CD14-positive monocyte (primary cell): ENCODE data around the gene CTAG1A. TPM values are rescaled to one million over a fixed set of nuclear protein-coding genes. Genes with fewer than 3 reads are reported as not detected.
"Not testable (repeated sequence)": the region's sequence is repeated elsewhere in the genome, so short reads cannot be mapped to it uniquely, and the experiment has no call there.

Source experiments
- DNase-seq, 3 donors: peaks; one replicate each; pipeline ENCODE4 v3.0.0-alpha.2; 2011 to 2022
- H2AFZ ChIP-seq: 2 replicates; pipeline ENCODE4 v1.6.0; 2012; ENCODE audit warnings: mild to moderate bottlenecking, low read depth, low read length, inconsistent platforms; ENCODE audit not compliant: insufficient read depth, poor library complexity, severe bottlenecking
- H3K27ac ChIP-seq, 2 donors: 1 replicate in 1 of 2; 2 replicates in 1 of 2; pipeline ENCODE4 v1.5.1; 2012 to 2013; ENCODE audit warnings: low read length in 2 of 2, control low read depth in 1 of 2, inconsistent platforms in 1 of 2, low read depth in 1 of 2, mild to moderate bottlenecking in 1 of 2
- H3K27me3 ChIP-seq, 2 donors: one replicate each; pipeline versions ENCODE4 v1.6.0 to v1.6.1; 2011 to 2013; ENCODE audit warnings: low read length in 2 of 2; ENCODE audit not compliant: control insufficient read depth in 2 of 2, insufficient read depth in 2 of 2
- H3K36me3 ChIP-seq, 2 donors: replicated peaks in 1 of 2; 1 replicate in 1 of 2; 2 replicates in 1 of 2; pipeline versions ENCODE4 v1.5.1 to v1.6.1; 2012 to 2013; ENCODE audit warnings: low read length in 2 of 2, control low read depth in 1 of 2, inconsistent platforms in 1 of 2, mild to moderate bottlenecking in 1 of 2; ENCODE audit not compliant: insufficient read depth in 2 of 2, control insufficient read depth in 1 of 2
- H3K4me1 ChIP-seq, 2 donors: 1 replicate in 1 of 2; 2 replicates in 1 of 2; pipeline versions ENCODE4 v1.5.1 to v1.6.1; 2012 to 2013; ENCODE audit warnings: low read length in 2 of 2, control low read depth in 1 of 2, inconsistent platforms in 1 of 2, mild to moderate bottlenecking in 1 of 2, moderate library complexity in 1 of 2; ENCODE audit not compliant: insufficient read depth in 2 of 2, control insufficient read depth in 1 of 2
- H3K4me2 ChIP-seq: replicated peaks from 2 replicates; pipeline ENCODE3; 2012; ENCODE audit warnings: low read length, moderate library complexity, mild to moderate bottlenecking; ENCODE audit not compliant: poor library complexity, severe bottlenecking; ENCODE audit errors: extremely low read depth
- H3K4me3 ChIP-seq, 3 experiments: fragments of 200-600 bp in 1 of 3; sonication (generic) in 1 of 3; replicated peaks in 1 of 3; 1 replicate in 2 of 3; 2 replicates in 1 of 3; pipeline ENCODE4 v1.5.1; 2011 to 2013; ENCODE audit warnings: low read length in 3 of 3, mild to moderate bottlenecking in 3 of 3, control low read depth in 2 of 3, low read depth in 2 of 3, inconsistent platforms in 1 of 3, moderate library complexity in 1 of 3
- H3K79me2 ChIP-seq: 2 replicates; pipeline ENCODE4 v1.6.0; 2012; ENCODE audit warnings: mild to moderate bottlenecking, control low read depth, inconsistent platforms, low read length, moderate library complexity; ENCODE audit not compliant: insufficient read depth
- H3K9ac ChIP-seq: 2 replicates; pipeline ENCODE4 v1.6.0; 2017; ENCODE audit warnings: low read length, mild to moderate bottlenecking; ENCODE audit not compliant: insufficient read depth, poor library complexity, severe bottlenecking
- H3K9me3 ChIP-seq, 2 donors: replicated peaks in 1 of 2; 1 replicate in 1 of 2; 2 replicates in 1 of 2; pipeline versions ENCODE4 v1.5.1 to v1.6.1; 2012 to 2013; ENCODE audit warnings: low read length in 2 of 2, control low read depth in 1 of 2; ENCODE audit not compliant: control insufficient read depth in 1 of 2, insufficient read depth in 1 of 2
- H4K20me1 ChIP-seq: 2 replicates; pipeline ENCODE4 v1.6.0; 2012; ENCODE audit warnings: mild to moderate bottlenecking, low read length, control low read depth, moderate library complexity; ENCODE audit not compliant: insufficient read depth
- H3K27ac Mint-ChIP-seq, 7 donors: one replicate each; pipeline ENCODE4 v1.8.0; 2020; ENCODE audit warnings: mild to moderate bottlenecking in 7 of 7, mixed read lengths in 7 of 7, moderate library complexity in 6 of 7, inconsistent platforms in 2 of 7
- H3K27me3 Mint-ChIP-seq, 3 donors: one replicate each; pipeline ENCODE4 v1.8.0; 2021 to 2022; ENCODE audit warnings: low read depth in 3 of 3, mild to moderate bottlenecking in 3 of 3, mixed read lengths in 3 of 3, moderate library complexity in 3 of 3, inconsistent platforms in 1 of 3
- H3K36me3 Mint-ChIP-seq, 2 donors: one replicate each; pipeline ENCODE4 v1.8.0; 2020; ENCODE audit warnings: mixed read lengths in 2 of 2, inconsistent platforms in 1 of 2, mild to moderate bottlenecking in 1 of 2
- H3K4me1 Mint-ChIP-seq: one replicate; pipeline ENCODE4 v1.8.0; 2020; ENCODE audit warnings: mild to moderate bottlenecking, mixed read lengths
- H3K4me3 Mint-ChIP-seq, 2 donors: one replicate each; pipeline ENCODE4 v1.8.0; 2020; ENCODE audit warnings: mild to moderate bottlenecking in 2 of 2, mixed read lengths in 2 of 2, moderate library complexity in 1 of 2
- H3K9me3 Mint-ChIP-seq, 7 donors: one replicate each; pipeline ENCODE4 v1.8.0; 2020 to 2022; ENCODE audit warnings: mixed read lengths in 7 of 7, mild to moderate bottlenecking in 6 of 7, moderate library complexity in 6 of 7, inconsistent platforms in 2 of 7
- WGBS: methylation state at CpG from one replicate; pipeline ENCODE4 v1.1.5; 2013; ENCODE audit warnings: missing lambda C conversion rate; ENCODE audit not compliant: insufficient coverage; 5-methylcytosine and 5-hydroxymethylcytosine counted together
- intact Hi-C, 2 donors: fragments of 100-400 bp; cut with micrococcal nuclease; formaldehyde crosslinking; loops; one replicate each; pipeline versions ENCODE4 v1.15.0 to v1.15.1; 2023
- polyA plus RNA-seq, 3 donors: library from polyadenylated mRNA; depleted of rRNA in 1 of 3; unstranded in 2 of 3; stranded (reverse) in 1 of 3; fragments of 300-500 nt in 2 of 3; fragments of >200 nt in 1 of 3; fragmentation: Illumina TruSeq in 2 of 3; gene quantifications; 1 replicate in 2 of 3; 2 replicates in 1 of 3; pipeline ENCODE4 v1.2.3, GENCODE V29; 2012 to 2021

CTAG1A gene
- polyA plus RNA-seq, 3 donors: not detected

DNA sequence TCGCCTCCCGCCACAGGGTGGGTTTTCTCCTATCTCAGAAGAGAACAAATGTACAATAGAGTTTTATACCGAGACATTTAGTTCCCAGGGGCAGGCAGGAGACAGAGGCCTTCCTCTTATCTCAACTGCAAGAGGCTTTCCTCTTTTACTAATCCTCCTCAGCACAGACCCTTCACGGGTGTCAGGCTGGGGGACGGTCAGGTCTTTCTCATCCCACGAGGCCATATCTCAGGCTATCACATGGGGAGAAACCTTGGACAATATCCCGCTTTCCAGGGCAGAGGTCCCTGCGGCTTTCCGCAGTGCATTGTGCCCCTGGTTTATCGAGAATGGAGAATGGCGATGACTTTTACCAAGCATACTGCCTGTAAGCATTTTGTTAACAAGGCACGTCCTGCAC, 23.9 kb downstream of the CTAG1A start:
- H3K79me2 ChIP-seq, intact Hi-C loops, H3K4me1 ChIP-seq, H3K27ac ChIP-seq, DNase-seq, H3K4me3 Mint-ChIP-seq, H3K9ac ChIP-seq, H3K4me2 ChIP-seq, H2AFZ ChIP-seq, H3K27me3 ChIP-seq, H3K9me3 ChIP-seq, H3K27me3 Mint-ChIP-seq, H3K36me3 ChIP-seq, H4K20me1 ChIP-seq, H3K27ac Mint-ChIP-seq, H3K9me3 Mint-ChIP-seq, H3K4me3 ChIP-seq, H3K36me3 Mint-ChIP-seq: not testable (repeated sequence)
- H3K4me1 Mint-ChIP-seq: peaks cover 14% of the 10 kb centered on the region
- 100% methylated on average over 2 of the region's 12 CpGs for WGBS

DNA sequence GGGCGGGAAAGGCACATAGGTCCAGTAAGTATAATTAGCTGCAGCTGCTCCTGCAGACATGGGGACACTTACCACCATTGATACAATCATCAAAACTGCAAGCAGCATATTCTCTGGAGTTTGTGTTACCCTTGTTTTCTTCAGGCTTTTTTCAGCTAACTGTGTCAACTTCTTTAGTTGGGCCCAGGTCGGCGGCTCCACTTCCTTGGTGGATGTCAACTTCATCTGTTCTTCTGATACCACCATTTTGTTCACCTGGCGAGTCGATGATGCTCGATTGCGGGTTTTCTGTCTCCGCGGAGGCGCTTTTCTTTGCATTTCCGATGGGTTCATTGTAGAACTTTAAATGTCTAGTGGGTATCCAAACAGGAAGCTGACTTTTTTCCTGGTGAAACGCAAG, 26.2 kb downstream of the CTAG1A start:
- H3K27me3 ChIP-seq, H3K79me2 ChIP-seq, H3K4me3 Mint-ChIP-seq, H3K9me3 Mint-ChIP-seq, H3K36me3 Mint-ChIP-seq, H3K27ac Mint-ChIP-seq, H3K9ac ChIP-seq, H3K9me3 ChIP-seq, intact Hi-C loops, DNase-seq, H3K27me3 Mint-ChIP-seq, H2AFZ ChIP-seq, H4K20me1 ChIP-seq, H3K36me3 ChIP-seq, H3K4me2 ChIP-seq, H3K27ac ChIP-seq, H3K4me1 Mint-ChIP-seq, H3K4me3 ChIP-seq, H3K4me1 ChIP-seq: not testable (repeated sequence)
- no CpG with 5 or more reads among the region's 12 CpGs for WGBS

GRCh38 chrX:154613586-154613985, 28.7 kb downstream of the CTAG1A start:
- H4K20me1 ChIP-seq, H3K4me3 ChIP-seq, H3K9ac ChIP-seq, H2AFZ ChIP-seq, H3K27me3 ChIP-seq, H3K4me1 ChIP-seq, H3K27ac Mint-ChIP-seq, intact Hi-C loops, H3K36me3 Mint-ChIP-seq, H3K27ac ChIP-seq, H3K27me3 Mint-ChIP-seq, H3K4me3 Mint-ChIP-seq, H3K36me3 ChIP-seq, H3K4me1 Mint-ChIP-seq, H3K79me2 ChIP-seq, H3K9me3 ChIP-seq, H3K4me2 ChIP-seq, DNase-seq: not testable (repeated sequence)
- WGBS: no CpG with 5 or more reads among the region's 12 CpGs
- H3K9me3 Mint-ChIP-seq: peaks cover 2 to 11% (median 3%) of the 10 kb centered on the region in 7 donors

GRCh38 chrX:154619182-154619581, 34.2 kb downstream of the CTAG1A start, which contains the start of gene CTAG1B:
Gene CTAG1B, minus strand, starts transcription at chrX:154619282. Its CDS starts 64 bp downstream, at chrX:154619218.
- peaks cover 2 to 11% (median 3%) of the 10 kb centered on the region in 7 donors for H3K9me3 Mint-ChIP-seq
- H3K27me3 Mint-ChIP-seq, H3K4me3 ChIP-seq, H3K36me3 Mint-ChIP-seq, H3K4me3 Mint-ChIP-seq, H3K4me1 ChIP-seq, H3K36me3 ChIP-seq, H3K27ac Mint-ChIP-seq, H2AFZ ChIP-seq, H3K4me2 ChIP-seq, H3K27me3 ChIP-seq, H3K27ac ChIP-seq, intact Hi-C loops, H3K9me3 ChIP-seq, H4K20me1 ChIP-seq, H3K9ac ChIP-seq, DNase-seq, H3K79me2 ChIP-seq, H3K4me1 Mint-ChIP-seq: not testable (repeated sequence)
- no CpG with 5 or more reads among the region's 28 CpGs for WGBS
